Measurements from ENCODE around the gene PON3.

- TF ChIP-seq EZH2 (IDR thresholded peaks at IDR 0.05) (no peak), POLR2AphosphoS5 (IDR thresholded peaks at IDR 0.05; ENCODE audit: borderline replicate concordance, low read depth, low read length) (no peak), FOXP2 (optimal IDR thresholded peaks at IDR 0.05; ENCODE audit: control extremely low read depth, extremely low read length, insufficient read depth) (no peak)
Measured at GRCh38 chr7:95342029-95342428, 54.1 kb downstream of the PON3 start.

Data from SK-N-MC (cell line).